DMS53 treated with DMSO at 0.1 percent for 48 hours (cell line): ENCODE measurements around the gene ATG14.

Source experiments
- DNase-seq: peaks from one replicate; lab custom pipeline; 2025; ENCODE audit not compliant: unreplicated experiment; lab: John Stamatoyannopoulos, UW

The ATG14 gene

GRCh38 chr14:55323910-55324309, 87.7 kb downstream of the ATG14 start:
- DNase-seq, result no peak

GRCh38 chr14:55318694-55319093, 92.9 kb downstream of the ATG14 start:
- no peak for DNase-seq

GRCh38 chr14:55317542-55318306, 93.9 kb downstream of the ATG14 start:
- no peak for DNase-seq

GRCh38 chr14:55316564-55316963, 95.1 kb downstream of the ATG14 start:
- no peak for DNase-seq
